HFFc6 (cell line): ENCODE measurements around the gene LSMEM2. TPM values are rescaled to one million over a fixed set of nuclear protein-coding genes. Genes with fewer than 3 reads are reported as not detected.

ENCODE experiments used
- DNase-seq: peaks from one replicate; pipeline ENCODE4 v3.0.0-alpha.2; 2018
- H3K27ac Mint-ChIP-seq: 2 replicates; pipeline ENCODE4 v1.8.0; 2020; ENCODE audit warnings: mild to moderate bottlenecking, mixed read lengths
- H3K27me3 Mint-ChIP-seq: 2 replicates; pipeline ENCODE4 v1.8.0; 2021; ENCODE audit warnings: mild to moderate bottlenecking, moderate library complexity, mixed read lengths; ENCODE audit not compliant: insufficient read depth
- H3K36me3 Mint-ChIP-seq: 2 replicates; pipeline ENCODE4 v1.8.0; 2021; ENCODE audit warnings: low read depth, mixed read lengths
- H3K4me1 Mint-ChIP-seq: 2 replicates; pipeline ENCODE4 v1.8.0; 2020; ENCODE audit warnings: low read depth, mixed read lengths
- H3K4me3 Mint-ChIP-seq: 2 replicates; pipeline ENCODE4 v1.8.0; 2020; ENCODE audit warnings: mild to moderate bottlenecking, moderate library complexity, mixed read lengths
- H3K9me3 Mint-ChIP-seq: 2 replicates; pipeline ENCODE4 v1.8.0; 2020; ENCODE audit warnings: mild to moderate bottlenecking, mixed read lengths
- CTCF ChIP-seq: fragments of 200-600 bp; sonication (generic); IDR thresholded peaks from 2 replicates; pipeline ENCODE4 v1.5.0; 2021; ENCODE audit warnings: antibody characterized with exemption, mild to moderate bottlenecking
- total RNA-seq, 6 experiments: library from RNA; stranded (reverse); fragmentation: NEBNext Ultra II Directional; extraction: Animal tissue kit (Norgen Biotek cat#: 25700); gene quantifications; 2 replicates in 1 of 6; 3 replicates in 5 of 6; pipeline ENCODE4 v1.2.3, GENCODE V29; 2021

The LSMEM2 gene
- total RNA-seq, 6 experiments from 2014 or later = 0.11 to 0.13 TPM; not detected in 4

- Mint-ChIP-seq H3K4me3 (no peak overlapping the region), H3K27me3 (peaks cover 5% of the 10 kb centered on the region), H3K36me3 (peaks cover 22% of the 10 kb centered on the region; the same call in 1 of the 2 replicates), H3K9me3 (no peaks in the 10 kb centered on the region), H3K27ac (no peak overlapping the region; the same call in 1 of the 2 replicates), H3K4me1 (peaks cover 46% of the 10 kb centered on the region)
- DNase-seq = no peak
- TF ChIP-seq CTCF = no peak
Observed at GRCh38 chr3:50331364-50331907, 52.5 kb downstream of the LSMEM2 start.

- Mint-ChIP-seq H3K36me3 (peaks cover 24% of the 10 kb centered on the region), H3K27me3 (peaks cover 3% of the 10 kb centered on the region; the same call in 1 of the 2 replicates), H3K27ac (peak overlapping the region; percentile 88), H3K4me1 (peaks cover 45% of the 10 kb centered on the region), H3K9me3 (no peaks in the 10 kb centered on the region), H3K4me3 (peak overlapping the region; percentile 70)
- no peak for TF ChIP-seq CTCF
- DNase-seq = no peak
Observed at GRCh38 chr3:50333744-50334328, 54.9 kb downstream of the LSMEM2 start.

- peak overlapping the region; percentile 88 for H3K27ac Mint-ChIP-seq
- no peak for DNase-seq
- H3K27me3 Mint-ChIP-seq = peaks cover 4% of the 10 kb centered on the region; the same call in 1 of the 2 replicates
- TF ChIP-seq CTCF = no peak
- no peaks in the 10 kb centered on the region for H3K9me3 Mint-ChIP-seq
- H3K4me1 Mint-ChIP-seq = peaks cover 52% of the 10 kb centered on the region
- peaks cover 28% of the 10 kb centered on the region for H3K36me3 Mint-ChIP-seq
- H3K4me3 Mint-ChIP-seq = peak overlapping the region; percentile 70
Observed at GRCh38 chr3:50334339-50335075, 55.6 kb downstream of the LSMEM2 start.

- Mint-ChIP-seq H3K4me3 (peak overlapping the region; percentile 96), H3K4me1 (peaks cover 59% of the 10 kb centered on the region), H3K36me3 (peaks cover 34% of the 10 kb centered on the region), H3K27me3 (peaks cover 6% of the 10 kb centered on the region), H3K27ac (peak overlapping the region; percentile 95), H3K9me3 (no peaks in the 10 kb centered on the region)
- no peak for TF ChIP-seq CTCF
- DNase-seq = peak; percentile 28
Observed at GRCh38 chr3:50336452-50337174, 57.7 kb downstream of the LSMEM2 start.

- Mint-ChIP-seq H3K9me3 (no peaks in the 10 kb centered on the region), H3K36me3 (peaks cover 34% of the 10 kb centered on the region), H3K27me3 (peaks cover 6% of the 10 kb centered on the region), H3K4me3 (peak overlapping the region; percentile 96), H3K4me1 (peaks cover 59% of the 10 kb centered on the region), H3K27ac (peak overlapping the region; percentile 95)
- DNase-seq = peak; percentile 99
- TF ChIP-seq CTCF = no peak
Observed at GRCh38 chr3:50337175-50337861, 58.4 kb downstream of the LSMEM2 start.
